ENCODE results near the gene ZNF775. TPM values are rescaled to one million over a fixed set of nuclear protein-coding genes. Genes with fewer than 3 reads are reported as not detected.
A peak's percentile ranks its signal among the peaks of the same experiment; 100 is the strongest.

Gene ZNF775
- total and polyA plus RNA-seq, 2 of the 13 experiments (the other 11 are each of a cell fraction or from before 2014, with no cell fraction given) = 3.1 to 3.2 TPM

- TF ChIP-seq, protein P1, sequence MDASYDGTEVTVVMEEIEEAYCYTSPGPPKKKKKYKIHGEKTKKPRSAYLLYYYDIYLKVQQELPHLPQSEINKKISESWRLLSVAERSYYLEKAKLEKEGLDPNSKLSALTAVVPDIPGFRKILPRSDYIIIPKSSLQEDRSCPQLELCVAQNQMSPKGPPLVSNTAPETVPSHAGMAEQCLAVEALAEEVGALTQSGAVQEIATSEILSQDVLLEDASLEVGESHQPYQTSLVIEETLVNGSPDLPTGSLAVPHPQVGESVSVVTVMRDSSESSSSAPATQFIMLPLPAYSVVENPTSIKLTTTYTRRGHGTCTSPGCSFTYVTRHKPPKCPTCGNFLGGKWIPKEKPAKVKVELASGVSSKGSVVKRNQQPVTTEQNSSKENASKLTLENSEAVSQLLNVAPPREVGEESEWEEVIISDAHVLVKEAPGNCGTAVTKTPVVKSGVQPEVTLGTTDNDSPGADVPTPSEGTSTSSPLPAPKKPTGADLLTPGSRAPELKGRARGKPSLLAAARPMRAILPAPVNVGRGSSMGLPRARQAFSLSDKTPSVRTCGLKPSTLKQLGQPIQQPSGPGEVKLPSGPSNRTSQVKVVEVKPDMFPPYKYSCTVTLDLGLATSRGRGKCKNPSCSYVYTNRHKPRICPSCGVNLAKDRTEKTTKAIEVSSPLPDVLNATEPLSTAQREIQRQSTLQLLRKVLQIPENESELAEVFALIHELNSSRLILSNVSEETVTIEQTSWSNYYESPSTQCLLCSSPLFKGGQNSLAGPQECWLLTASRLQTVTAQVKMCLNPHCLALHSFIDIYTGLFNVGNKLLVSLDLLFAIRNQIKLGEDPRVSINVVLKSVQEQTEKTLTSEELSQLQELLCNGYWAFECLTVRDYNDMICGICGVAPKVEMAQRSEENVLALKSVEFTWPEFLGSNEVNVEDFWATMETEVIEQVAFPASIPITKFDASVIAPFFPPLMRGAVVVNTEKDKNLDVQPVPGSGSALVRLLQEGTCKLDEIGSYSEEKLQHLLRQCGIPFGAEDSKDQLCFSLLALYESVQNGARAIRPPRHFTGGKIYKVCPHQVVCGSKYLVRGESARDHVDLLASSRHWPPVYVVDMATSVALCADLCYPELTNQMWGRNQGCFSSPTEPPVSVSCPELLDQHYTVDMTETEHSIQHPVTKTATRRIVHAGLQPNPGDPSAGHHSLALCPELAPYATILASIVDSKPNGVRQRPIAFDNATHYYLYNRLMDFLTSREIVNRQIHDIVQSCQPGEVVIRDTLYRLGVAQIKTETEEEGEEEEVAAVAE (CRISPR knock-in tag; IDR thresholded peaks at IDR 0.05; ENCODE audit: borderline replicate concordance) = peak; percentile 80; the same call in 1 of the 2 replicates
- TF ChIP-seq ZNF382 (CRISPR knock-in tag; IDR thresholded peaks at IDR 0.05; ENCODE audit: borderline replicate concordance) (no peak), ZNF180 (CRISPR knock-in tag; IDR thresholded peaks at IDR 0.05; ENCODE audit: borderline replicate concordance, low read depth) (0 out of 2 replicates have a peak, but pooled peaks have one; percentile 73), SMYD3 (CRISPR knock-in tag; IDR thresholded peaks at IDR 0.05) (peak; percentile 88; the same call in 1 of the 2 replicates), SP4 (CRISPR knock-in tag; IDR thresholded peaks at IDR 0.05) (peak; percentile 72), TGIF2 (CRISPR knock-in tag; IDR thresholded peaks at IDR 0.05) (peak; percentile 62; the same call in 1 of the 2 replicates), RARG (CRISPR knock-in tag; IDR thresholded peaks at IDR 0.05; ENCODE audit: low read depth) (no peak), ARID2 (CRISPR knock-in tag; IDR thresholded peaks at IDR 0.05; ENCODE audit: borderline replicate concordance) (peak; percentile 55; the same call in 1 of the 2 replicates), ZNF30 (CRISPR knock-in tag; IDR thresholded peaks at IDR 0.05) (no peak), ZNF282 (IDR thresholded peaks at IDR 0.05; ENCODE audit: partially characterized antibody) (no peak), ZNF232 (CRISPR knock-in tag; IDR thresholded peaks at IDR 0.05; ENCODE audit: borderline replicate concordance) (0 out of 2 replicates have a peak, but pooled peaks have one; percentile 83), NONO (IDR thresholded peaks at IDR 0.05) (no peak), NONO (CRISPR knock-in tag; conservative IDR thresholded peaks at IDR 0.05) (peak; percentile 81), NFKBIZ (CRISPR knock-in tag; IDR thresholded peaks at IDR 0.05) (no peak), SOX6 (IDR thresholded peaks at IDR 0.05) (no peak), SOX6 (CRISPR knock-in tag; IDR thresholded peaks at IDR 0.05) (peak; percentile 98), AGO1 (IDR thresholded peaks at IDR 0.05; ENCODE audit: low read depth, low read length, poor library complexity, severe bottlenecking) (no peak), REPIN1 (CRISPR knock-in tag; IDR thresholded peaks at IDR 0.05; ENCODE audit: borderline replicate concordance, low read depth) (peak; percentile 98)
- TF ChIP-seq, protein P2, sequence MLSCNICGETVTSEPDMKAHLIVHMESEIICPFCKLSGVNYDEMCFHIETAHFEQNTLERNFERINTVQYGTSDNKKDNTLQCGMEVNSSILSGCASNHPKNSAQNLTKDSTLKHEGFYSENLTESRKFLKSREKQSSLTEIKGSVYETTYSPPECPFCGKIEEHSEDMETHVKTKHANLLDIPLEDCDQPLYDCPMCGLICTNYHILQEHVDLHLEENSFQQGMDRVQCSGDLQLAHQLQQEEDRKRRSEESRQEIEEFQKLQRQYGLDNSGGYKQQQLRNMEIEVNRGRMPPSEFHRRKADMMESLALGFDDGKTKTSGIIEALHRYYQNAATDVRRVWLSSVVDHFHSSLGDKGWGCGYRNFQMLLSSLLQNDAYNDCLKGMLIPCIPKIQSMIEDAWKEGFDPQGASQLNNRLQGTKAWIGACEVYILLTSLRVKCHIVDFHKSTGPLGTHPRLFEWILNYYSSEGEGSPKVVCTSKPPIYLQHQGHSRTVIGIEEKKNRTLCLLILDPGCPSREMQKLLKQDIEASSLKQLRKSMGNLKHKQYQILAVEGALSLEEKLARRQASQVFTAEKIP (CRISPR knock-in tag; IDR thresholded peaks at IDR 0.05; ENCODE audit: borderline replicate concordance) = no peak
- TF ChIP-seq, protein P3, sequence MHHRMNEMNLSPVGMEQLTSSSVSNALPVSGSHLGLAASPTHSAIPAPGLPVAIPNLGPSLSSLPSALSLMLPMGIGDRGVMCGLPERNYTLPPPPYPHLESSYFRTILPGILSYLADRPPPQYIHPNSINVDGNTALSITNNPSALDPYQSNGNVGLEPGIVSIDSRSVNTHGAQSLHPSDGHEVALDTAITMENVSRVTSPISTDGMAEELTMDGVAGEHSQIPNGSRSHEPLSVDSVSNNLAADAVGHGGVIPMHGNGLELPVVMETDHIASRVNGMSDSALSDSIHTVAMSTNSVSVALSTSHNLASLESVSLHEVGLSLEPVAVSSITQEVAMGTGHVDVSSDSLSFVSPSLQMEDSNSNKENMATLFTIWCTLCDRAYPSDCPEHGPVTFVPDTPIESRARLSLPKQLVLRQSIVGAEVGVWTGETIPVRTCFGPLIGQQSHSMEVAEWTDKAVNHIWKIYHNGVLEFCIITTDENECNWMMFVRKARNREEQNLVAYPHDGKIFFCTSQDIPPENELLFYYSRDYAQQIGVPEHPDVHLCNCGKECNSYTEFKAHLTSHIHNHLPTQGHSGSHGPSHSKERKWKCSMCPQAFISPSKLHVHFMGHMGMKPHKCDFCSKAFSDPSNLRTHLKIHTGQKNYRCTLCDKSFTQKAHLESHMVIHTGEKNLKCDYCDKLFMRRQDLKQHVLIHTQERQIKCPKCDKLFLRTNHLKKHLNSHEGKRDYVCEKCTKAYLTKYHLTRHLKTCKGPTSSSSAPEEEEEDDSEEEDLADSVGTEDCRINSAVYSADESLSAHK (CRISPR knock-in tag; IDR thresholded peaks at IDR 0.05; ENCODE audit: borderline replicate concordance) = no peak
Observed at GRCh38 chr7:150388709-150389531, 9.8 kb downstream of the ZNF775 start (continued).
